Aorta (tissue), 5 donors: Measurements from ENCODE around the gene MAPK4. TPM values are rescaled to one million over a fixed set of nuclear protein-coding genes. Genes with fewer than 3 reads are reported as not detected.

Experiments used
- ATAC-seq: fragments of 200-7000 bp; cut with Tn5 transposase; one replicate; pipeline ENCODE4 v1.9.1; 2022; ENCODE audit warnings: moderate library complexity; ENCODE audit not compliant: low FRiP score
- DNase-seq, 2 donors: peaks; one replicate each; pipeline ENCODE4 v3.0.0-alpha.2; 2020
- H3K27ac ChIP-seq, 2 donors: one replicate each; pipeline ENCODE4 v1.5.1; 2013; ENCODE audit warnings: low read length in 2 of 2, mild to moderate bottlenecking in 2 of 2, moderate library complexity in 2 of 2, control low read depth in 1 of 2, inconsistent platforms in 1 of 2, low read depth in 1 of 2
- H3K27me3 ChIP-seq, 2 donors: one replicate each; pipeline ENCODE4 v1.6.1; 2013; ENCODE audit warnings: control low read depth in 1 of 2, low read length in 1 of 2, mild to moderate bottlenecking in 1 of 2, moderate library complexity in 1 of 2; ENCODE audit not compliant: insufficient read depth in 2 of 2, control insufficient read depth in 1 of 2
- H3K36me3 ChIP-seq, 2 donors: one replicate each; pipeline ENCODE4 v1.6.1; 2013; ENCODE audit warnings: control low read depth in 1 of 2, low read length in 1 of 2, mild to moderate bottlenecking in 1 of 2; ENCODE audit not compliant: insufficient read depth in 2 of 2, control insufficient read depth in 1 of 2
- H3K4me1 ChIP-seq, 2 donors: one replicate each; pipeline ENCODE4 v1.6.1; 2013; ENCODE audit warnings: low read length in 2 of 2, control low read depth in 1 of 2, mild to moderate bottlenecking in 1 of 2, moderate library complexity in 1 of 2; ENCODE audit not compliant: insufficient read depth in 2 of 2, control insufficient read depth in 1 of 2
- H3K4me3 ChIP-seq, 2 donors: one replicate each; pipeline ENCODE4 v1.5.1; 2013; ENCODE audit warnings: low read length in 2 of 2, control low read depth in 1 of 2, mild to moderate bottlenecking in 1 of 2
- H3K9me3 ChIP-seq: one replicate; pipeline ENCODE4 v1.6.1; 2013; ENCODE audit warnings: mild to moderate bottlenecking, low read length; ENCODE audit not compliant: control insufficient read depth
- WGBS, 2 donors: extraction: QIAGEN DNeasy Blood & Tissue Kit; methylation state at CpG; one replicate each; pipeline ENCODE4 v1.1.7; 2013; 5-methylcytosine and 5-hydroxymethylcytosine counted together
- intact Hi-C, 2 donors: fragments of 100-400 bp; cut with DNase I; formaldehyde crosslinking; loops; one replicate each; pipeline versions ENCODE4 v1.14.2 to v1.15.0; 2022
- polyA plus RNA-seq, 2 donors: library from polyadenylated mRNA; stranded (reverse); fragments of 200-250 nt; gene quantifications; one replicate each; pipeline ENCODE4 v1.2.3, GENCODE V29; 2013
- total RNA-seq, 2 donors: library from RNA; stranded (reverse); fragmentation: NEBNext Ultra II Directional; extraction: Animal tissue kit (Norgen Biotek cat#: 25700); gene quantifications; one replicate each; pipeline ENCODE4 v1.2.1, GENCODE V29; 2021
- donor health status: healthy with polysubstance abuse.
- donor health status: Bipolar disorder and iron deficiency.
- donor health status: DM: no; HTN: no; CAD: no.
- donor health status: DM: no; HTN: no; CAD: no.
- donor health status: DM: yes; HTN: yes; CAD: no.

The MAPK4 gene
- total and polyA plus RNA-seq, 4 donors = 1.1 to 4.2 (median 1.5) TPM

DNA sequence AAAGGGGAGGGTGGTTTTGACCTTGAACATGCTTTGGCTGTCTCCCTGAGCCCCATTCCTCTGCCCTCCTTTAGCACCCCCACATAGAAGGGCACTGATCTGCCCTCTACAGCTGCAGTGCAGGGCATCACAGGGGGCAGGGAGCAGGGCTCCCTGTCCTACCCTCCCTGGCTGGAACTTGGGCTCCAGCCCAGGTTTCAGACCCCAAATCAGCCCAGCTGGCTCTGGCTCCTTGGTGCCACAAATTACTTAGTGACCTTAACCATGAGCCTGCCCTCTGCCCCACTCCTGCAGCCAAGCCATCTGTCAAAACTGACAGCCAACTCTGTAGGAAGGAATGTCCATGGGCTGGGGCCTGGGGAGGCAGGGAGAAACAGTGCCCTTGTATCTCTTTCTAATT lies 105.6 kb downstream of the MAPK4 start:
- Histone ChIP-seq H3K36me3 (no peaks in the 10 kb centered on the region), H3K4me3 (no peak overlapping the region), H3K27me3 (no peaks in the 10 kb centered on the region), H3K9me3 (no peaks in the 10 kb centered on the region), H3K27ac (no peak overlapping the region), H3K4me1 (peaks cover 0 to 3% of the 10 kb centered on the region in 2 donors)
- ATAC-seq = peak; percentile 45
- peak in 1 of 2 donors; percentile 41 for DNase-seq
- intact Hi-C loops = no loop called here

GRCh38 chr18:50666536-50666935 lies 106.6 kb downstream of the MAPK4 start:
- peak in 1 of 2 donors; percentile 20 for DNase-seq
- 79 to 84% methylated on average over 4 of the region's 4 CpGs for WGBS, 2 donors
- H3K27ac ChIP-seq = no peak overlapping the region
- no peaks in the 10 kb centered on the region for H3K27me3 ChIP-seq
- ATAC-seq = no peak
- no peaks in the 10 kb centered on the region for H3K36me3 ChIP-seq
- no peak overlapping the region for H3K4me3 ChIP-seq
- peaks cover 0 to 3% of the 10 kb centered on the region in 2 donors for H3K4me1 ChIP-seq
- no peaks in the 10 kb centered on the region for H3K9me3 ChIP-seq
- intact Hi-C loops = no loop called here

- Histone ChIP-seq H3K27ac (no peak overlapping the region), H3K4me3 (no peak overlapping the region), H3K4me1 (no peaks in the 10 kb centered on the region), H3K9me3 (no peaks in the 10 kb centered on the region), H3K36me3 (no peaks in the 10 kb centered on the region), H3K27me3 (no peaks in the 10 kb centered on the region)
- ATAC-seq (no peak), DNase-seq (no peak)
- intact Hi-C loops = no loop called here
- 85% methylated on average over 3 of the region's 3 CpGs for WGBS, 2 donors
Observed at GRCh38 chr18:50671376-50671775, 111.5 kb downstream of the MAPK4 start.

DNA sequence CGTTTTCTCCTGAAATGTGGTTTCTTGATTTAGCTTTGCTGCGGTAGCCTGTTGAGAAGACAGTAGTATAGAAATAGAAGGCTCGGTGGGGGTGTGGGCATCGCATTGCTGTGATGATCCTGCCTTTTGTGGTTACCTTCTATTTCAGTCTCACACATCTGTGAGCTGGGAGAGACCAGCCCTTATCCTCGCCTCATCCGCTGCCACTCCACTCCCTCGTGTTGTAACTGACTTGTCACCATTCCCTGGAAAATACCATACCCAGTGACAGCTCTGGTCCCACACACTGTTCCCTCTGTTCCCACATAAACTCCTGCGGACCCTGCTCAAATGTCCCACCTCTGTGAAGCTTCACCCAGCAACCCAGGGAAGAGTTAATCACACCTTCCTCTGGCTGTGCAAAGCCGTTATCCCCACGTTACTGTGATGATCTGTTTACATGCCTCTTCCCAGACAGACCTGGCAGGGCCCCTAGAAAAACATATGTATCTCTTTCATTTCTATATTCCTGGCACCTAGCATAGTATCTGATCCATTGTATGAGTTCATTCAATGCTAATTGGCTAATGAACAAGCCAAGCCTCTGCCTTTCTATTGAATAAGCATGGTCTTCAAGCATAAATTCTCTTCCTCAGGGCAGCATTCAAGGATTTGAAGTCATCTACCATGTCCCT lies 114.6 kb downstream of the MAPK4 start:
- Histone ChIP-seq H3K4me3 (no peak overlapping the region), H3K4me1 (no peaks in the 10 kb centered on the region), H3K27ac (no peak overlapping the region), H3K27me3 (no peaks in the 10 kb centered on the region), H3K36me3 (no peaks in the 10 kb centered on the region), H3K9me3 (no peaks in the 10 kb centered on the region)
- ATAC-seq (no peak), DNase-seq (peak in 1 of 2 donors; percentile 37)
- intact Hi-C loops = no loop called here
- WGBS, 2 donors = 80 to 82% methylated on average over 10 of the region's 10 CpGs

DNA sequence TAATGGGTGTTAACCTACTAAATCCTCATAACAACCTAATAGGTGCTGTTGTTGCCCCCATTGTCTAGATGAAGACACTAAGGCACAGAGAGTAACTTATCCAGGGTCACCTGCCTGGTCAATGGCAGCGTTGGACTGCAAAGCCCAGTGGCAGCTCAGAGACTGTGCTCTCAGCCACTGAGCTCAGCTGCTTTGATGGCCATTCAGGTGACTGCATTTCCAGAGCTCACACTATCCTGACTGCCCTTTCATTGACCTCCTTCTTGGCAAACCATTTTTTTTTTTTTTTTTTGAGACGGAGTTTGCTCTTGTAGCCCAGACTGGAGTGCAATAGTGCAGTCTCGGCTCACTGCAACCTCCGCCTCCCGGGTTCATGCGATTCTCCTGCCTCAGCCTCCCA lies 115.2 kb downstream of the MAPK4 start:
- H3K27ac ChIP-seq = no peak overlapping the region
- intact Hi-C loops = no loop called here
- ATAC-seq = no peak

DNA sequence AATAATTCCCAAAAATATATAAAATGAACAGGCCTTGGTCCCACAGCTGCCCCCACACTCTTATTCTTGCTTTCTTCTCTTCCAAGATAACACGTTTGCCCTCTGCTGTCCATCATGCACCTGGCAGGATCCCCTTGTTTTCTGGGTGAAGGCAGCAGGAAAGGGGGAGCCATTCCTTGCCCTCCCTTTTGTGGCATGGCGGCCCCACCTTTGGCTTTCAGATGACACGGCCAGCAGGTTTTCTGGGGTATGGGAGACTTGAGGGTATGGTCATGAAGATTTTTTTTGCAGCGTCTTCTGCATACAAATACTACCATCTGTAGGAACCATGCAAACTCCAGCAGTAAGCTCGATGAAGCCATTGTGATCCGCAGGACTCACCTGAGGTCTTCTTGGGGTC lies 118.8 kb downstream of the MAPK4 start:
- DNase-seq = no peak
- no peaks in the 10 kb centered on the region for H3K4me1 ChIP-seq
- no peaks in the 10 kb centered on the region for H3K27me3 ChIP-seq
- no peaks in the 10 kb centered on the region for H3K36me3 ChIP-seq
- no peaks in the 10 kb centered on the region for H3K9me3 ChIP-seq
- H3K4me3 ChIP-seq = no peak overlapping the region
- ATAC-seq = no peak
- no peak overlapping the region for H3K27ac ChIP-seq
- 96% methylated on average over 6 of the region's 6 CpGs for WGBS, 2 donors
- intact Hi-C loops = no loop called here

More for the DNA sequence above, 115.2 kb downstream of the MAPK4 start:
- H3K36me3 ChIP-seq = no peaks in the 10 kb centered on the region
- no peak for DNase-seq
- H3K4me1 ChIP-seq = no peaks in the 10 kb centered on the region
- 95 to 97% methylated on average over 6 of the region's 6 CpGs for WGBS, 2 donors
- H3K27me3 ChIP-seq = no peaks in the 10 kb centered on the region
- H3K9me3 ChIP-seq = no peaks in the 10 kb centered on the region
- H3K4me3 ChIP-seq = no peak overlapping the region

GRCh38 chr18:50679056-50679455 lies 119.2 kb downstream of the MAPK4 start:
- no peaks in the 10 kb centered on the region for H3K9me3 ChIP-seq
- no peaks in the 10 kb centered on the region for H3K36me3 ChIP-seq
- no peaks in the 10 kb centered on the region for H3K4me1 ChIP-seq
- H3K4me3 ChIP-seq = no peak overlapping the region
- intact Hi-C loops = no loop called here
- no peak overlapping the region for H3K27ac ChIP-seq
- DNase-seq = no peak
- H3K27me3 ChIP-seq = no peaks in the 10 kb centered on the region
- 94 to 96% methylated on average over 5 of the region's 5 CpGs for WGBS, 2 donors
- no peak for ATAC-seq

DNA sequence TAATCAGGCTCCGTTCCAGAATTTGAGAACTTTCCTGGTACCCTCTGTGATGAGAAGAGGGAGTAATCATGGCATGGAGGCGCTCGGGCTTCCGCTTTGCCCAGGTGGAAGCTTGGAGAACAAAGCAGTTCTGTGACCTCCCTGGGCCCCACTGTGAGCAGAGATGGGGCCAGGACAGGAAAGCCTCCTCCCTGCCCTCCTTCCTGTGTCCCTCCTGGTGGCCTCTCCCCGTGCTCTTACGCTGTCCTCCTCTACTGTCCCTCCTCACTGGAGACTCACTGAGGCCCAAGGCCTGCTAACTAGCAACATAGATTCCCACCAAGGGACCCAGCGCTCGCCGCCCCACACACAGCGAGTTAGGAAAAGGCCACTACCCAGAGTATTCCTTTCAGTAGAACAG lies 119.8 kb downstream of the MAPK4 start:
- no peak for DNase-seq
- no peak overlapping the region for H3K27ac ChIP-seq
- intact Hi-C loops = no loop called here
- 97% methylated on average over 10 of the region's 10 CpGs for WGBS, 2 donors
- ATAC-seq = no peak
- no peaks in the 10 kb centered on the region for H3K9me3 ChIP-seq
- H3K4me1 ChIP-seq = no peaks in the 10 kb centered on the region
- no peaks in the 10 kb centered on the region for H3K36me3 ChIP-seq
- H3K27me3 ChIP-seq = no peaks in the 10 kb centered on the region
- no peak overlapping the region for H3K4me3 ChIP-seq

DNA sequence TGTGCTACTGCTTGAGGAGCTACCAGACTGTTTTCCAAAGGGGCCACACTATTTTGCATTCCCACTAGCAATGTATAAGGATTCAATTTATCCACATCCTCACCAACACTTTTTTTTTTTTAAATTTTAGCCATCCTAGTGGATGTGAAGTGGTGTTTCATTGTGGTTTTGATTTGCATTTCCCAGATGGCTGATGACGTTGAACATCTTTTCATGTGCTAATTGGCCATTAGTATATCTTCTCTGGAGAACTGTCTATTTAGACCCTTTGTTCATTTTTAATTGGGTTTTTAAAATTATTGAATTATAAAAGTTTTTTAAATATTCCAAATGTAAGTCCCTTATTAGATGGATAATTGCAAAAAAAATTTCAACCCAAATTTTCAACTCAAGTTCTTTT lies 121.1 kb downstream of the MAPK4 start:
- no peak overlapping the region for H3K27ac ChIP-seq
- no peaks in the 10 kb centered on the region for H3K9me3 ChIP-seq
- no peak overlapping the region for H3K4me3 ChIP-seq
- WGBS, 2 donors = 82 to 94% methylated on average over 1 of the region's 1 CpG
- no peak for ATAC-seq
- H3K27me3 ChIP-seq = no peaks in the 10 kb centered on the region
- H3K36me3 ChIP-seq = no peaks in the 10 kb centered on the region
- no peak for DNase-seq
- no peaks in the 10 kb centered on the region for H3K4me1 ChIP-seq
- intact Hi-C loops = no loop called here
